PFSK-1 (cell line): ENCODE data around the gene ITGA6.

Experiments used
- POLR2AphosphoS5 ChIP-seq: IDR thresholded peaks from 2 replicates; pipeline ENCODE4 v1.6.1; 2012; ENCODE audit warnings: low read depth, mild to moderate bottlenecking, control low read depth, low read length, moderate library complexity
- REST ChIP-seq, 2 experiments: IDR thresholded peaks; 2 replicates each; pipeline versions ENCODE4 v1.6.1 to v1.8.0; 2011 to 2012; ENCODE audit warnings: low read depth in 2 of 2, low read length in 2 of 2, control low read depth in 1 of 2, inconsistent platforms in 1 of 2, mild to moderate bottlenecking in 1 of 2, moderate library complexity in 1 of 2; ENCODE audit not compliant: insufficient read depth in 1 of 2

GRCh38 chr2:172435606-172435911 is 8.2 kb downstream of the ITGA6 start:
- TF ChIP-seq POLR2AphosphoS5: no peak
- TF ChIP-seq REST (IDR thresholded peaks at IDR 0.05; ENCODE audit: insufficient read depth in 1 of 2, low read depth in 2 of 2, low read length in 2 of 2): no peak
